IPS-20b (cell line): ENCODE measurements around the gene MORN5.

Source experiments
- H3K27ac ChIP-seq: one replicate; pipeline ENCODE4 v1.5.1; 2013; ENCODE audit warnings: low read length
- H3K27me3 ChIP-seq: 2 replicates; pipeline ENCODE4 v1.6.1; 2013; ENCODE audit warnings: mild to moderate bottlenecking, low read length, inconsistent platforms; ENCODE audit not compliant: insufficient read depth
- H3K36me3 ChIP-seq: 2 replicates; pipeline ENCODE4 v1.6.1; 2013; ENCODE audit warnings: low read depth, mild to moderate bottlenecking, inconsistent platforms, low read length, moderate library complexity; ENCODE audit not compliant: insufficient read depth
- H3K4me1 ChIP-seq: 2 replicates; pipeline ENCODE4 v1.6.1; 2013; ENCODE audit warnings: mild to moderate bottlenecking, control low read depth, inconsistent platforms, low read length, moderate library complexity; ENCODE audit not compliant: insufficient read depth
- H3K4me3 ChIP-seq: 2 replicates; pipeline ENCODE4 v1.5.1; 2013; ENCODE audit warnings: mild to moderate bottlenecking, low read length, inconsistent platforms
- H3K9ac ChIP-seq: 2 replicates; pipeline ENCODE4 v1.6.1; 2013; ENCODE audit warnings: low read depth, mild to moderate bottlenecking, inconsistent platforms, low read length, moderate library complexity
- H3K9me3 ChIP-seq: 2 replicates; pipeline ENCODE4 v1.6.1; 2013; ENCODE audit warnings: mild to moderate bottlenecking, low read depth, low read length, inconsistent platforms; ENCODE audit not compliant: insufficient read depth

The MORN5 gene

GRCh38 chr9:122119166-122119521, 40.6 kb upstream of the MORN5 start:
- H3K36me3 ChIP-seq: no peaks in the 10 kb centered on the region
- no peak overlapping the region for H3K4me3 ChIP-seq
- H3K9me3 ChIP-seq: no peaks in the 10 kb centered on the region
- H3K9ac ChIP-seq: no peak overlapping the region
- peaks cover under 1% of the 10 kb centered on the region; the same call in 1 of the 2 replicates for H3K27me3 ChIP-seq
- no peak overlapping the region for H3K27ac ChIP-seq
- peaks cover 15% of the 10 kb centered on the region for H3K4me1 ChIP-seq

- Histone ChIP-seq H3K9ac (no peak overlapping the region), H3K4me1 (peaks cover 15% of the 10 kb centered on the region), H3K27ac (no peak overlapping the region), H3K27me3 (peaks cover 7% of the 10 kb centered on the region), H3K4me3 (no peak overlapping the region), H3K36me3 (no peaks in the 10 kb centered on the region), H3K9me3 (no peaks in the 10 kb centered on the region)
Measured at GRCh38 chr9:122119721-122120120, 40.0 kb upstream of the MORN5 start.

GRCh38 chr9:122120316-122121071, 39.2 kb upstream of the MORN5 start:
- H3K9me3 ChIP-seq: no peaks in the 10 kb centered on the region
- no peak overlapping the region for H3K4me3 ChIP-seq
- peaks cover 14% of the 10 kb centered on the region for H3K27me3 ChIP-seq
- H3K36me3 ChIP-seq: no peaks in the 10 kb centered on the region
- H3K9ac ChIP-seq: no peak overlapping the region
- peaks cover 17% of the 10 kb centered on the region for H3K4me1 ChIP-seq
- no peak overlapping the region for H3K27ac ChIP-seq

GRCh38 chr9:122121391-122121790, 38.3 kb upstream of the MORN5 start:
- Histone ChIP-seq H3K9me3 (no peaks in the 10 kb centered on the region), H3K36me3 (no peaks in the 10 kb centered on the region), H3K27me3 (peaks cover 23% of the 10 kb centered on the region), H3K4me3 (no peak overlapping the region), H3K27ac (no peak overlapping the region), H3K4me1 (peaks cover 10% of the 10 kb centered on the region), H3K9ac (no peak overlapping the region)

GRCh38 chr9:122121931-122122330, 37.8 kb upstream of the MORN5 start:
- H3K9me3 ChIP-seq: no peaks in the 10 kb centered on the region
- no peaks in the 10 kb centered on the region for H3K36me3 ChIP-seq
- peaks cover 28% of the 10 kb centered on the region for H3K27me3 ChIP-seq
- no peak overlapping the region for H3K27ac ChIP-seq
- H3K4me3 ChIP-seq: no peak overlapping the region
- no peak overlapping the region for H3K9ac ChIP-seq
- peaks cover 4% of the 10 kb centered on the region for H3K4me1 ChIP-seq

GRCh38 chr9:122122468-122122867, 37.2 kb upstream of the MORN5 start:
- H3K4me3 ChIP-seq: no peak overlapping the region
- peaks cover 4% of the 10 kb centered on the region; the same call in 1 of the 2 replicates for H3K4me1 ChIP-seq
- no peak overlapping the region for H3K9ac ChIP-seq
- no peak overlapping the region for H3K27ac ChIP-seq
- peaks cover 33% of the 10 kb centered on the region for H3K27me3 ChIP-seq
- H3K36me3 ChIP-seq: no peaks in the 10 kb centered on the region
- no peaks in the 10 kb centered on the region for H3K9me3 ChIP-seq

- Histone ChIP-seq H3K36me3 (no peaks in the 10 kb centered on the region), H3K27ac (no peak overlapping the region), H3K9me3 (no peaks in the 10 kb centered on the region)
Measured at GRCh38 chr9:122122903-122123632, 36.6 kb upstream of the MORN5 start.

GRCh38 chr9:122124048-122124447, 35.7 kb upstream of the MORN5 start:
- Histone ChIP-seq H3K27me3 (peaks cover 47% of the 10 kb centered on the region), H3K4me3 (no peak overlapping the region), H3K36me3 (no peaks in the 10 kb centered on the region), H3K4me1 (peaks cover 4% of the 10 kb centered on the region; the same call in 1 of the 2 replicates), H3K9ac (no peak overlapping the region), H3K27ac (no peak overlapping the region), H3K9me3 (no peaks in the 10 kb centered on the region)

More at GRCh38 chr9:122122903-122123632, 36.6 kb upstream of the MORN5 start:
- Histone ChIP-seq H3K4me1 (peaks cover 4% of the 10 kb centered on the region; the same call in 1 of the 2 replicates), H3K9ac (no peak overlapping the region), H3K4me3 (no peak overlapping the region), H3K27me3 (peaks cover 39% of the 10 kb centered on the region)

- Histone ChIP-seq H3K4me3 (no peak overlapping the region), H3K36me3 (no peaks in the 10 kb centered on the region), H3K27ac (no peak overlapping the region), H3K27me3 (peaks cover 50% of the 10 kb centered on the region), H3K9ac (no peak overlapping the region), H3K4me1 (peaks cover 4% of the 10 kb centered on the region; the same call in 1 of the 2 replicates), H3K9me3 (no peaks in the 10 kb centered on the region)
Measured at GRCh38 chr9:122124528-122124927, 35.2 kb upstream of the MORN5 start.

- H3K36me3 ChIP-seq: no peaks in the 10 kb centered on the region
- no peak overlapping the region for H3K4me3 ChIP-seq
- H3K4me1 ChIP-seq: peaks cover 4% of the 10 kb centered on the region; the same call in 1 of the 2 replicates
- H3K27me3 ChIP-seq: peaks cover 50% of the 10 kb centered on the region
- H3K9ac ChIP-seq: no peak overlapping the region
- H3K27ac ChIP-seq: no peak overlapping the region
- no peaks in the 10 kb centered on the region for H3K9me3 ChIP-seq
Measured at GRCh38 chr9:122125158-122125508, 34.6 kb upstream of the MORN5 start.

GRCh38 chr9:122125509-122126330, 34.0 kb upstream of the MORN5 start:
- Histone ChIP-seq H3K27me3 (peaks cover 51% of the 10 kb centered on the region), H3K36me3 (no peaks in the 10 kb centered on the region), H3K4me1 (peaks cover 4% of the 10 kb centered on the region; the same call in 1 of the 2 replicates), H3K9me3 (no peaks in the 10 kb centered on the region), H3K9ac (no peak overlapping the region), H3K27ac (no peak overlapping the region), H3K4me3 (peak overlapping the region; percentile 76)
